Measurements from ENCODE around the gene DENND4A. TPM values are rescaled to one million over a fixed set of nuclear protein-coding genes. Genes with fewer than 3 reads are reported as not detected.

Gene DENND4A
- total and polyA plus RNA-seq, 9 of the 15 experiments (the other 6 are each of a cell fraction or from before 2014, with no cell fraction given): 6.8 to 32.3 (median 19.9) TPM

- TF ChIP-seq GATAD2B (IDR thresholded peaks at IDR 0.05; ENCODE audit: borderline replicate concordance) (peak; percentile 17; the same call in 1 of the 2 replicates), ARID3A (IDR thresholded peaks at IDR 0.05; ENCODE audit: borderline replicate concordance, low read depth, low read length) (no peak), CHCHD3 (CRISPR knock-in tag; IDR thresholded peaks at IDR 0.05) (no peak), TEAD4 (IDR thresholded peaks at IDR 0.05; ENCODE audit: low read length) (peak; percentile 63; the same call in 1 of the 2 replicates), TEAD4 (CRISPR knock-in tag; IDR thresholded peaks at IDR 0.05; ENCODE audit: borderline replicate concordance) (no peak), ZBTB12 (CRISPR knock-in tag; IDR thresholded peaks at IDR 0.05) (no peak), SRSF3 (IDR thresholded peaks at IDR 0.05; ENCODE audit: insufficient read depth, low read length) (no peak), ETS1 (conservative IDR thresholded peaks at IDR 0.05; ENCODE audit: control insufficient read depth, low read depth, low read length) (no peak), TBP (optimal IDR thresholded peaks at IDR 0.05; ENCODE audit: low read depth, low read length) (peak; percentile 28), CLOCK (CRISPR knock-in tag; IDR thresholded peaks at IDR 0.05; ENCODE audit: borderline replicate concordance) (no peak)
Measured at GRCh38 chr15:65818927-65819562, 27.0 kb upstream of the DENND4A start (continued).
